Measurements from ENCODE around the gene CAMTA1.

Gene CAMTA1

GRCh38 chr1:7657287-7658016 lies 872.2 kb downstream of the CAMTA1 start:
- DNase-seq = no peak

DNA sequence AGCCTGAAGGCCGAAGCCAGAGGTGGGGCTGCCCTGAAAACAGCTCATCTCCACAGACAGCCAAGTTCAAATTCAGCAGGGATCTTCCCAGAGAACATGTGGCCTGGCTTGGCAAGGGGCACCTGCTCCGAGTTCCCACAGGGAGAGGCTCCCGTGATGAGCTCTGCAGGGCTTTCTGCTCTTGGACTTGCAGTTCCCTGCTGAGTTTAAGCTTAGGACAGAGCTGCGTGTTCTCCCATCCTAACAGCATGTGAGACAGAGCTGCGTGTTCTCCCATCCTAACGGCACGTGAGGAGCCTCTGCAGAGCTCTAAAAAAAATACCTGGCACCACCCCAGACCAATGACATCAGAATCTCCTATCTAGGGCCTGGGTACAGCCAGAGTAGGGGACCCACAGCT lies 872.8 kb downstream of the CAMTA1 start:
- no peak for DNase-seq

- no peak for DNase-seq
Observed at GRCh38 chr1:7659514-7659913, 874.3 kb downstream of the CAMTA1 start.

DNA sequence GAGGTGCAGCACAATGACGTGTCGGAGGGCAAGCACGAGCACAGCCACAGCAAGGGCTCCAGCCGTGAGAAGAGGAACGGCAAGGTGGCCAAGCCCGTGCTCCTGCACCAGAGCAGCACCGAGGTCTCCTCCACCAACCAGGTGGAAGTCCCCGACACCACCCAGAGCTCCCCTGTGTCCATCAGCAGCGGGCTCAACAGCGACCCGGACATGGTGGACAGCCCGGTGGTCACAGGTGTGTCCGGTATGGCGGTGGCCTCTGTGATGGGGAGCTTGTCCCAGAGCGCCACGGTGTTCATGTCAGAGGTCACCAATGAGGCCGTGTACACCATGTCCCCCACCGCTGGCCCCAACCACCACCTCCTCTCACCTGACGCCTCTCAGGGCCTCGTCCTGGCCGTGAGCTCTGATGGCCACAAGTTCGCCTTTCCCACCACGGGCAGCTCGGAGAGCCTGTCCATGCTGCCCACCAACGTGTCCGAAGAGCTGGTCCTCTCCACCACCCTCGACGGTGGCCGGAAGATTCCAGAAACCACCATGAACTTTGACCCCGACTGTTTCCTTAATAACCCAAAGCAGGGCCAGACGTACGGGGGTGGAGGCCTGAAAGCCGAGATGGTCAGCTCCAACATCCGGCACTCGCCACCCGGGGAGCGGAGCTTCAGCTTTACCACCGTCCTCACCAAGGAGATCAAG lies 878.3 kb downstream of the CAMTA1 start:
- DNase-seq = no peak

- DNase-seq = no peak
Observed at GRCh38 chr1:7664147-7664892, 879.1 kb downstream of the CAMTA1 start.

DNA sequence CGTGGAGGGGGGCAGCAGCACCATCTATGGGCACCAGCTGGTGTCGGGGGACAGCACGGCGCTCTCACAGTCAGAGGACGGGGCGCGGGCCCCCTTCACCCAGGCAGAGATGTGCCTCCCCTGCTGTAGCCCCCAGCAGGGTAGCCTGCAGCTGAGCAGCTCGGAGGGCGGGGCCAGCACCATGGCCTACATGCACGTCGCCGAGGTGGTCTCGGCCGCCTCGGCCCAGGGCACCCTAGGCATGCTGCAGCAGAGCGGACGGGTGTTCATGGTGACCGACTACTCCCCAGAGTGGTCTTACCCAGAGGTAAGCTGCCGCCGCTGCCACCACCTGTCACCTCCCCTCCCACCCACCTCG lies 879.6 kb downstream of the CAMTA1 start:
- DNase-seq = no peak

DNA sequence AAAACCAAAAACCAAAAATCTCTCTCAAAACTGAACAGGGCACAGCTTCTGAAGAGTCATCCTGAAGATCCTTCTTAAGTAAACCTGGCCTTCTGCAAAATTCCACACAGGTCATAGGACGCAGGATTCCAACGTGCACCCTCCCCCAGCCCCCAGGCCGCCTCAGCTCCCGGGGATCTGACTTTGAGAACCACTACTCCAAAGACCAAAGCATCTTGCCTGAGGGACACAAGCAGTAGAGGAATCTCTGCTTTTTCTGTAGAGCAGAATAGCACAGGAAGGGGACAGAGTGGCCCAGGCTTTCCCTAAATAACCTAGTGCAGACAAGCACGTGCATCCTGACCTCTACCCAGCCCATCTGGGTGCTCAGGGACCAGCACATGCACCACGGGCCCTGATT lies 881.0 kb downstream of the CAMTA1 start:
- DNase-seq = no peak

- no peak for DNase-seq
Observed at GRCh38 chr1:7667159-7667558, 881.9 kb downstream of the CAMTA1 start.

DNA sequence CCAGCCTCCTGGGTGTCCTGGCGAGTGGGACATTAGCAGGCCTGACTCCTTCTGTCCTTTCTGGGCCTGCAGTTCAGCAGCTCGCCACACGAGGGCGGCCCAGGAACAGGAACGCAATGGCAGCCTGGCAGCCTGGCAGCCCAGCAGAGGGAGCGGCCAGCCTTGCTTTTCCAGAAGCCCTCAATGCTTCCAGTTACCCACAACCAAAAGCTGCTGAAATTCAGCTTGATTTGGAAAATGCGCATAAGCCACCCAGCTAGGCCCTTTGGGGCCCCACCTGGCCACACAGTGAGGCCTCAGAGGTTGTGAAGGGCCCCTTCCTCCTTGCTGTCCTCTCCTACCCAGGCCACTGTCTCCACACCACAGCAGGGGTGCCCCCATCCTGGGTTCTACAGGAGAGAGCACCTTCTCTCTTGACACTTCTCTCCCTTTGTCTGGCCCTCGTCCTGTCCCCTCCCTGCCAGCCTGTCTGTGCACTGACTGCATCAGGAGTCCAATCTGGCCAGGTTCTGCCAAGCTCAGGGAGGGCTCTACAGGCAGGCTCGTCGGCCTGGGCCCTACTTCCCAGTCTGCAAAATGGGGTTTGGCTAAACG lies 882.5 kb downstream of the CAMTA1 start:
- peak; percentile 48 for DNase-seq

DNA sequence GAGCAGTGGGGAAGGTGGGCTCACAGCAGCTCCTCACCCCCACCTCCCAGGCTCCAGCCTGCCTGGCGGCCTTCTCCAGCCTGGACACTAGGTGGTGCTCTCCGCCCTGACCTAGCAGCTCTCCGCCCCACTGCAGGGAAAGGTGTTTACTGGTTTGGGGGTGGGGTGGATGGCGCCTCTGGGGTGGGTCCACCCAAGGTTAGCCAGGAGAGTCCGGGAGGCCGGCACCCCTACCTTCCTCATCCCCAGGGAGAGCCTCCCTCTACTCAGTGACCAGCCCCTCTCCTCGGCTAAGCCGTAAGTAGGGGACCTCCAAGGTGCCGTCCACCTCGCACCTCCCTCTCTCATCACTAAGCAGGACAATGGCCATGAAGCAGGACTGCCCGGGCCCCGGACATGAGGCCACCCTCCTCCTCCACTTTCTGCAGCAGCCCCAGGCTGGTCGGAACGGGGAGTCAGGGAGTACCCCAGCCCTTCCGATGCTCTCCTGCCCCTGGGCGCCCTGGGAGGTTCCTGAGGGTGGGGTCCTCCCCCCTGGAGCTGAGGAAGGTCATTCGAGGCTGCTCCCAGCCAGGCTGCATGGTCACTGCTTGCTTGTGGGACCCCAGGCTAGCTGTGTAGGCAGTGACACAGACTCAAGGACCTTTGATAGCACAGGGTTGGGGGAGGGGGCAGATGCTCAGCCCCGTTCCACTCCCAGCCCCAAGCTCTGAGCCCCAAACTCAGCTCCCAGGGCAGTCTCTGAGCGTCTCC lies 884.5 kb downstream of the CAMTA1 start:
- peak; percentile 20 for DNase-seq

- no peak for DNase-seq
Observed at GRCh38 chr1:7670334-7671145, 885.3 kb downstream of the CAMTA1 start.

- no peak for DNase-seq
Observed at GRCh38 chr1:7671146-7671465, 885.9 kb downstream of the CAMTA1 start.

- no peak for DNase-seq
Observed at GRCh38 chr1:7671676-7672075, 886.4 kb downstream of the CAMTA1 start.

GRCh38 chr1:7672864-7673263 lies 887.6 kb downstream of the CAMTA1 start:
- no peak for DNase-seq

DNA sequence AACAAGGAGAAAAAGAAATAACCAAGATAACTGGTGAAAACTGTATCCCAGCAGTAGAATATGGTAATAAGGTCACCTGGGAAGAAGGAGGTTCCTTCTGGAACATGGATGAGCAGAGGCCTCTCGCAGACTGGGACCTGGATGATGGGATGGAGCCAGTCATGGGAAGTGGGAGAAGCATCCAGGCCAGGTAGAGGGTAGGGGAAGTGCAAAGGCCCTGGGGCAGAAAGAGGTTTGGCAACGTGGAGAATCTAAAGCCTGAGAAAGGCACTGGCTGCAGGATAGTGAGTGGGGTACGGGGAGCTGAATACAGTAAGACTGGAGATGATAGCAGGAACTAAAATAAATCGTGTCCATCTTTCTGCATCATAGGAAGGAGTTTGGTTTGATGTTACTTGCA lies 889.7 kb downstream of the CAMTA1 start:
- DNase-seq = no peak

DNA sequence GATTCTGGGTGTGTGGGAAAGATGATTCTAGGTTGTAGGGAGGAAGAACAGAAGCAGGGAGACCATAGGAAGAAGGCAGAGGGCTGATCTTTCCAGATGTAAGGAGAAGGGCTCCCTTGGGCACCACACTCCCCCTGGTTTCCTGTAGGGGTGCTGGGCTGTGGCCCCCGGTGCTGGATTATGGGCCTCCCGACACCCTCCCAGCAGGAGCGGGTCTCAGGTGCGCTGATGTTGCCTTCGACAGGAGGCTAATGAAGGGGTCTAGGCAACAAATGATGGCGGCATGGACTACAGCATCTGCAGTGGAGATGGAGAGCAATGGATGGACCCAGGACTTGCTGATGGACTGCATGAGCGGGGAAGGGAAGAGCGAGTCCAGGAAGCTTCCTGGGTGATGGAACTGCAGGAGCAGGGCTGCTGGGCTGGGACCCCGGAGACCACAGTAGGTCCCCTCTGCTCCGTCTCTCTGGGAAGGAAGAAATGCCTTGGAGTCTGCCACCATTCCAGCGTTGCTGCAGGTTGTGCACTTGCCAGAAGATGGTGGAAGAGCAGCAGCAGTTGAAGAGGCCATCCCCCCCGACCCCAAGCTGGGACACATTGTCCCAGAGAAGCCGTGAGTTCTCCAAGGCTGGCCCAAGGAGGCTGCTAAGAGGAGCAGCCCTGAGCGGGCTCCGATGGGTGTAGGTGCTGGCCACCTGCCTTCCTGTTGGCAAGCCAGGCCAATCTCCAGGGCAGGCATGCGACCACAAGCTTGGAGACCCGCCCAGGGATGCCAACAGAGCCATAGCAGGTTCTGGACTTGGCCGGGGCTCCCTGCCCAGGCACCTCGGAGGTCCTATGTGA lies 890.4 kb downstream of the CAMTA1 start:
- DNase-seq = no peak

DNA sequence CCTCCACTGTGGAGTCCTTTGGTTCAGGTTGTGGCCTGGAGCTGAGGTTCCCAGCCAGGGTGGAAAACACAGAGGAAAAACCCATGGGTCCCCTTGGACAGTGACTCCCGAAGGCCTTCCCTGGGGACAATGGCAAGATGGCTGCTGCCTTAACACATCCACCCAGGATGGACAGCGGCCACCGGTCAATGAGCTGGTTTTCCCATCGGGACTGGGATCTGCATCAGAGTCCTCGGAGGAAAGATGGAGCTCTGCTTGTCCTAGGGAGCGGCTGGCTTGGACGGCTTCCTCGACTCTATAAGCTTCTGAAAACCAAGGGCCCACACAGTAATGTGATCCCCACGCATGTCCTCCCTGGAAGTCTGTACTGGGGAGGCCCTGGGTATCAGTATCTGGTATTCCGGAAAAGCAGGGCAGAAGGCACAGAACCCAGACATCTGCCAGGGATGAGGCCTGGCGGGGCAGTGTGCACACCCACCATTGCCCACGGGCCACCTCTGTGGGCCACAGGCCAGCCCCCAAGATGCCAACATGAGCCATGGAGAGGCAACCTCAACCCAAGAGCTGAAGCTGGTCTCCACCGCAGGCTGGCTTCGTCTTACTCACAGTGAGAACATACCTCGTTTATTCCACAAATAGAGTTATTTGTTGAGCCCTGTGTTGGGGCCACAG lies 891.2 kb downstream of the CAMTA1 start:
- DNase-seq = no peak

- no peak for DNase-seq
Observed at GRCh38 chr1:7677111-7677510, 891.9 kb downstream of the CAMTA1 start.

DNA sequence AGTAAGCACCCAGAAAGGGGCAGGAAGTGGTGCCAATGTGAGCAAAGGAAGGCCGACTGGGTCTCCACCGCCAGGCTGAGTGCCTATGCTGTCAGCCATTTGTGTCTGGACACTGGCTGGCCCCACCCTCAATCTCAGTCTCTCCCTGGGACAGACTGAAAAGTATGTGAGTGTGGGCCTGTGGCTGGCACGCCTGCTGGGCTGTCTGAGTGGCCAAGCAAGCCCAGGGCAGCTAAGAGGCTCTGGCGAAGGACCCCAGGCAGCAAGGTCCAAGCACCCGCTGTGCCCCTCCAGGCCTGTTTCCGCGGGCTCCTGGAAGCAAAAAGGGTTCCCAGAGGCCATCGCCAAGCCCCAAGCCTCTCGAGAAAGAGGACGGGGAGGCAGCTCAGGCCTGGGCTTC lies 892.6 kb downstream of the CAMTA1 start:
- no peak for DNase-seq

GRCh38 chr1:7678491-7679158 lies 893.4 kb downstream of the CAMTA1 start:
- DNase-seq = no peak
